HUES64 (cell line): ENCODE results near the gene IGF2BP1.
"Not testable (repeated sequence)": the region's sequence is repeated elsewhere in the genome, so short reads cannot be mapped to it uniquely, and the experiment has no call there.

ENCODE experiments used
- H3K27ac ChIP-seq: 2 replicates; pipeline ENCODE4 v1.7.0; 2013; ENCODE audit warnings: low read depth, low read length, inconsistent platforms
- H3K27me3 ChIP-seq: 2 replicates; pipeline ENCODE4 v1.6.1; 2013; ENCODE audit warnings: mild to moderate bottlenecking, low read length; ENCODE audit not compliant: insufficient read depth
- H3K36me3 ChIP-seq: 2 replicates; pipeline ENCODE4 v1.6.1; 2013; ENCODE audit warnings: mild to moderate bottlenecking, low read length; ENCODE audit not compliant: insufficient read depth
- H3K4me1 ChIP-seq: 2 replicates; pipeline ENCODE4 v1.6.1; 2013; ENCODE audit warnings: mild to moderate bottlenecking, low read length, moderate library complexity; ENCODE audit not compliant: insufficient read depth
- H3K4me3 ChIP-seq: 2 replicates; pipeline ENCODE4 v1.5.1; 2013; ENCODE audit warnings: mild to moderate bottlenecking, low read length, moderate library complexity
- H3K9ac ChIP-seq: 2 replicates; pipeline ENCODE4 v1.6.1; 2013; ENCODE audit warnings: mild to moderate bottlenecking, low read depth, low read length
- H3K9me3 ChIP-seq: 2 replicates; pipeline ENCODE4 v1.6.1; 2013; ENCODE audit warnings: low read depth, low read length; ENCODE audit not compliant: insufficient read depth
- WGBS: fragments of 150-250, 120-280 bp; methylation state at CpG from one replicate; pipeline ENCODE4 v1.1.7; 2013; ENCODE audit warnings: missing lambda C conversion rate; 5-methylcytosine and 5-hydroxymethylcytosine counted together

The IGF2BP1 gene

DNA sequence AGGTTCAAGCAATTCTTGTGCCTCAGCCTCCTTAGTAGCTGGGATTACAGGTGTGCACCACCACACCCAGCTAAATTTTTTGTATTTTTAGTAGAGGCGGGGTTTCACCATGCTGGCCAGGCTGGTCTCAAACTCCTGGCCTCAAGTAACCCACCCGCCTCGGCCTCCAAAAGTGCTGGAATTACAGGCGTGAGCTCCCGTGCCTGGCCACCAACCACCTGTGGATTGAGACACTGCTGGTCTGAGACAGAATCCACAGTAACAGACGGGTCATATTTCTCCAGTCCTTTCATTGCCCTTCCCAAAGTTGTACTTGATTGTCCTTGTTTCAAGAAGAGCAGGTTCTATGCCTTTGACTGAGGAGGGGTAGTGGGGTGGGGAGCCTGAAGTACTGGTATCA lies 42.3 kb downstream of the IGF2BP1 start:
- not testable (repeated sequence) for H3K27me3 ChIP-seq, H3K27ac ChIP-seq, H3K9ac ChIP-seq, H3K4me3 ChIP-seq, H3K9me3 ChIP-seq, H3K4me1 ChIP-seq
- H3K36me3 ChIP-seq: peaks cover 94% of the 10 kb centered on the region
- 96% methylated on average over 6 of the region's 6 CpGs for WGBS

DNA sequence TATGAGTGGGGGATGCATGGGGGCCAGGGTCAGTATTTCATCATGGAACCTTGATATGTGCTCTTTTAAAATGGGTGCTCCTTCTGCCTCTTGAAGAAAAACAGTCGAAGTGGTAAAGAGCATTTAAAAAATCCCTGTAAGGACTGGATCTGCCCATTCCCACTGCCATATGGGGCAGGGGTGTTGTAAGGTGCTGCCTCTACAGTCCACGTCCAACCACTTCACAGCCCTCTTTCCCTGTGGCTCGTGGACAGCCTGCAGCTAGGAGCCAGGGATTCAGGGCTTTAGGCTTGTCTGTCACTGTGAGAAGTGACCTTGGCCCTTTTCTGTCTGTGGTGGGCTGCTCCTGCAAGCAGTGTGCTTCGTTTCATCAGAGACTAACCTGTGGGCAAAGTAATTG lies 44.3 kb downstream of the IGF2BP1 start:
- H3K9ac ChIP-seq: no peak overlapping the region
- H3K4me3 ChIP-seq: no peak overlapping the region
- no peak overlapping the region for H3K27ac ChIP-seq
- WGBS: 96% methylated on average over 4 of the region's 4 CpGs
- H3K36me3 ChIP-seq: peaks cover 99% of the 10 kb centered on the region
- no peaks in the 10 kb centered on the region for H3K27me3 ChIP-seq
- no peaks in the 10 kb centered on the region for H3K4me1 ChIP-seq
- no peaks in the 10 kb centered on the region for H3K9me3 ChIP-seq

DNA sequence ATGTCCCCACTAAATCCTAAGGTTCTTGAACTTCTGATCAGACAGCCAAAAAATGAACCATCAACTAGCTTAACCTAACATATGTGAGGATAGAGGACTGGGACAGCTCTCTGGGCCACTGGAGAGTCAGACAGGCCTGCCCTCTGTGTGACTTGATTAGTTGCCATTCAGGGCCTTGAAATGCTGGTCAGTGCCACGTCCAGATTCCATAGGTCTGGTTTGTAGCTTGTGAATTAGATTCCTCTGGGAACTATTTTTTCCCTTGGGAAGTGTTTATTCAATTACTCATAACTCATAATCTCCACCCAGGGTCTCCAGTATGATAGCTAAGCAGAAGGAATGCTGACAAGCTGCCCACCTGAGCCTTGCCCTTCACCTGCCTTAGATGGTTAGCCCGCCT lies 48.2 kb downstream of the IGF2BP1 start:
- WGBS: 96% methylated on average over 2 of the region's 2 CpGs

DNA sequence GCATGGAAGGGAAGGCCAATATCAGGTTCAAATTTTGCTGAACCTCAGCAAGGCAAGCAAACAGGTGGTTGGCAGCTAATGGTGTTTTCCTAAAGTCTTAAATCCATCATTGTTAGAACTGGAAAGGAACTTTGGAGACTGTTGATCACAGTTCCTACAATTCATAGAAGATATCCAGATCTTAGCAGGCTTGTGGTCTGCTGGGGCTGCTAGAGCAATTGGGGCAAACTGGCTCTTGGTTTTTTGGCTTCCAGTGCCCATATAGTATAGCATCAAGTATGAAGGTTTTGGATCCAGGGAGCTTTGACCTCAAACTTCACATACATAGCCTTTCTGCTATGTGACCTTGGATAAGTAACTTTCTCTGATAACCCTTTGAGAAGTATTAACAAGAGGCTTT lies 49.7 kb downstream of the IGF2BP1 start:
- H3K9me3 ChIP-seq: no peaks in the 10 kb centered on the region
- no peaks in the 10 kb centered on the region for H3K27me3 ChIP-seq
- H3K4me3 ChIP-seq: no peak overlapping the region
- H3K9ac ChIP-seq: no peak overlapping the region
- H3K4me1 ChIP-seq: peaks cover 12% of the 10 kb centered on the region; the same call in 1 of the 2 replicates
- H3K27ac ChIP-seq: no peak overlapping the region
- peaks cover 100% of the 10 kb centered on the region for H3K36me3 ChIP-seq

More for the DNA sequence above, 48.2 kb downstream of the IGF2BP1 start:
- H3K9ac ChIP-seq: no peak overlapping the region
- peaks cover 100% of the 10 kb centered on the region for H3K36me3 ChIP-seq
- H3K4me1 ChIP-seq: no peaks in the 10 kb centered on the region
- no peaks in the 10 kb centered on the region for H3K9me3 ChIP-seq
- no peaks in the 10 kb centered on the region for H3K27me3 ChIP-seq
- H3K4me3 ChIP-seq: no peak overlapping the region
- no peak overlapping the region for H3K27ac ChIP-seq

DNA sequence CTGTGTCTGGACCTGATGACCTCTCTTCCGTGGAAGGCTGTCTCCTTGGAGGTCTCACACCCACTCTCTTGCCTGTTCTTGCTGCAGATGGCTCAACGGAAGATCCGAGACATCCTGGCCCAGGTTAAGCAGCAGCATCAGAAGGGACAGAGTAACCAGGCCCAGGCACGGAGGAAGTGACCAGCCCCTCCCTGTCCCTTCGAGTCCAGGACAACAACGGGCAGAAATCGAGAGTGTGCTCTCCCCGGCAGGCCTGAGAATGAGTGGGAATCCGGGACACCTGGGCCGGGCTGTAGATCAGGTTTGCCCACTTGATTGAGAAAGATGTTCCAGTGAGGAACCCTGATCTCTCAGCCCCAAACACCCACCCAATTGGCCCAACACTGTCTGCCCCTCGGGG lies 52.1 kb downstream of the IGF2BP1 start:
- WGBS: 95% methylated on average over 11 of the region's 11 CpGs
- H3K4me1 ChIP-seq: peaks cover 35% of the 10 kb centered on the region
- no peak overlapping the region for H3K9ac ChIP-seq
- no peaks in the 10 kb centered on the region for H3K27me3 ChIP-seq
- H3K4me3 ChIP-seq: no peak overlapping the region
- H3K36me3 ChIP-seq: peaks cover 100% of the 10 kb centered on the region
- H3K27ac ChIP-seq: no peak overlapping the region
- no peaks in the 10 kb centered on the region for H3K9me3 ChIP-seq

DNA sequence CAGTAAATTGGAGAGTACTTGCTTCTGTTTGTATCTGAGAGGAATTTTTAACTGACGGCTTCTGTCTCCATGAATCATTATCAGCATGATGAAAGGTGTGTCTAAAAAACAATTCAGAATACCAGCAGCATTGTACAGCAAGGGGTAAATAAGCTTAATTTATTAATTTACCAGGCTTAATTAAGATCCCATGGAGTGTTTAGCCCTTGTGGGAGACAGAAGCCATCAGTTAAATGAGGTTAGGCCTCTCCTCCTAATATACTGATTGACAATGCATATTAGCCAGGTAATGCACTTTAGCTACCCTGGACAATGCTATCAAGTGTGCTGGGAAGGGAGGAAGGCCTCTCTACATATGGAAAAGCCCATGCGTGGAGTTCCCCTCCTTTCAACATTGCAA lies 53.4 kb downstream of the IGF2BP1 start:
- H3K27me3 ChIP-seq: no peaks in the 10 kb centered on the region
- H3K4me3 ChIP-seq: no peak overlapping the region
- peaks cover 47% of the 10 kb centered on the region for H3K4me1 ChIP-seq
- peaks cover 93% of the 10 kb centered on the region for H3K36me3 ChIP-seq
- 98% methylated on average over 2 of the region's 2 CpGs for WGBS
- no peaks in the 10 kb centered on the region for H3K9me3 ChIP-seq
- H3K9ac ChIP-seq: no peak overlapping the region
- H3K27ac ChIP-seq: no peak overlapping the region

DNA sequence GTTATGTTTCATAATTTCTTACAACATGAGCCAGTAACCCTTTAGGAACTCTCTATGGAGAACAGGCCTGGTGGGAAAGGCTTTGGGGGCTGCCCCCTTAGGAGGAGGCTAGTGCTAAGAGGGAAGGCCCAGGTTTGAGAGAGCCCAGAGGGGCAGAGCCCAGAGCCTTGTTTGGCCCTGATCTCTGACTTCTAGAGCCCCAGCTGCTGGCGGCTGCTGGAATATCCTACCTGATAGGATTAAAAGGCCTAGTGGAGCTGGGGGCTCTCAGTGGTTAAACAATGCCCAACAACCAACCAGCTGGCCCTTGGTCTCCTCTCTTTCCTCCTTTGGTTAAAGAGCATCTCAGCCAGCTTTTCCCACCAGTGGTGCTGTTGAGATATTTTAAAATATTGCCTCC lies 54.1 kb downstream of the IGF2BP1 start:
- Histone ChIP-seq H3K27me3 (no peaks in the 10 kb centered on the region), H3K4me1 (peaks cover 54% of the 10 kb centered on the region), H3K9ac (no peak overlapping the region), H3K4me3 (no peak overlapping the region), H3K27ac (no peak overlapping the region), H3K9me3 (no peaks in the 10 kb centered on the region), H3K36me3 (peaks cover 92% of the 10 kb centered on the region)
- WGBS: 89% methylated on average over 1 of the region's 1 CpG

DNA sequence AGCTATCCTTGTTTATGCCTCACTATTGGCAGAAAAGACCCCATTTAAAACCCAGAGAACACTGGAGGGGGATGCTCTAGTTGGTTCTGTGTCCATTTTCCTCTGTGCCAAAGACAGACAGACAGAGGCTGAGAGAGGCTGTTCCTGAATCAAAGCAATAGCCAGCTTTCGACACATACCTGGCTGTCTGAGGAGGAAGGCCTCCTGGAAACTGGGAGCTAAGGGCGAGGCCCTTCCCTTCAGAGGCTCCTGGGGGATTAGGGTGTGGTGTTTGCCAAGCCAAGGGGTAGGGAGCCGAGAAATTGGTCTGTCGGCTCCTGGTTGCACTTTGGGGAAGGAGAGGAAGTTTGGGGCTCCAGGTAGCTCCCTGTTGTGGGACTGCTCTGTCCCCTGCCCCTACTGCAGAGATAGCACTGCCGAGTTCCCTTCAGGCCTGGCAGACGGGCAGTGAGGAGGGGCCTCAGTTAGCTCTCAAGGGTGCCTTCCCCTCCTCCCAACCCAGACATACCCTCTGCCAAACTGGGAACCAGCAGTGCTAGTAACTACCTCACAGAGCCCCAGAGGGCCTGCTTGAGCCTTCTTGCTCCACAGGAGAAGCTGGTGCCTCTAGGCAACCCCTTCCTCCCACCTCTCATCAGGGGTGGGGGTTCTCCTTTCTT lies 56.1 kb downstream of the IGF2BP1 start:
- H3K36me3 ChIP-seq: peaks cover 75% of the 10 kb centered on the region
- 83% methylated on average over 6 of the region's 6 CpGs for WGBS

DNA sequence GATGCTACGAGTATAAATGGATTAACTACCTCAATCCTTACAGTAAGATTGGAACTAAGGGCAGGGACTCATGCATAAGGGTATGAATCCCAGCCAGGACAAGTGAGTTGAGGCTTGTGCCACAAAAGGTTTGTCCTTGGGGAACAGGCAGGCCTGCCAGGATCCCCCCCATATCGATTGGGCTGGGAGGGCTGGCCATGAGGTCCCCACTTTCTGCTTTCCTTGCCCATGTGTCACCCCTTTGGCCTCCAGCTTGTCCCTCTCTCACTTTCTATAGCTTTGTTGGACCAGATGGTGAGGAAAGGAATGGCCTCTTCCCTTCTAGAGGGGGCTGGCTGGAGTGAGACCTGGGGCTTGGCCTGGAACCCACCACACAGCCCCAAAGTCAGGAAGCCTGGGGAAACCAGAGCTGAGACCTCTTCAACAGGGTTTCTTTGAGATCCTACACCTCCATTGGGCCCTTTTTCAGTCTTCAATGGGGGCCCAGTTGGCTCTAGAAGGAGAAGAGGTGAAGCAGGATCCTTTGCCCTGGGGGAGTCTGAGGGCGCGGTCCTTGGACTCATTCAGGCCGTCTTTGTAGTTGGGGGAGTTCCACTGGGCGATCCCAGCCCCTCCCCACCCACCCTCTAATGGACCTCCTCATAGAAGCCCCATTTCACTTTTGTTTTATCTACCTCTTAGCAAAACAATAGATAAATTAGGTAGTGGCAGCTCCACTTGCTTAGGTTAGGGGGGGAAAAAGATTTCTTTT lies 57.3 kb downstream of the IGF2BP1 start:
- peak overlapping the region; percentile 78; the same call in 1 of the 2 replicates for H3K27ac ChIP-seq
- H3K9ac ChIP-seq: no peak overlapping the region
- peaks cover 63% of the 10 kb centered on the region for H3K36me3 ChIP-seq
- no peaks in the 10 kb centered on the region for H3K27me3 ChIP-seq
- no peaks in the 10 kb centered on the region for H3K9me3 ChIP-seq
- no peak overlapping the region for H3K4me3 ChIP-seq
- peaks cover 56% of the 10 kb centered on the region for H3K4me1 ChIP-seq
- WGBS: 96% methylated on average over 2 of the region's 6 CpGs

More for the DNA sequence above, 56.1 kb downstream of the IGF2BP1 start:
- Histone ChIP-seq H3K27me3 (no peaks in the 10 kb centered on the region), H3K9me3 (no peaks in the 10 kb centered on the region), H3K27ac (peak overlapping the region; percentile 9; the same call in 1 of the 2 replicates), H3K9ac (no peak overlapping the region), H3K4me3 (no peak overlapping the region), H3K4me1 (peaks cover 56% of the 10 kb centered on the region)

DNA sequence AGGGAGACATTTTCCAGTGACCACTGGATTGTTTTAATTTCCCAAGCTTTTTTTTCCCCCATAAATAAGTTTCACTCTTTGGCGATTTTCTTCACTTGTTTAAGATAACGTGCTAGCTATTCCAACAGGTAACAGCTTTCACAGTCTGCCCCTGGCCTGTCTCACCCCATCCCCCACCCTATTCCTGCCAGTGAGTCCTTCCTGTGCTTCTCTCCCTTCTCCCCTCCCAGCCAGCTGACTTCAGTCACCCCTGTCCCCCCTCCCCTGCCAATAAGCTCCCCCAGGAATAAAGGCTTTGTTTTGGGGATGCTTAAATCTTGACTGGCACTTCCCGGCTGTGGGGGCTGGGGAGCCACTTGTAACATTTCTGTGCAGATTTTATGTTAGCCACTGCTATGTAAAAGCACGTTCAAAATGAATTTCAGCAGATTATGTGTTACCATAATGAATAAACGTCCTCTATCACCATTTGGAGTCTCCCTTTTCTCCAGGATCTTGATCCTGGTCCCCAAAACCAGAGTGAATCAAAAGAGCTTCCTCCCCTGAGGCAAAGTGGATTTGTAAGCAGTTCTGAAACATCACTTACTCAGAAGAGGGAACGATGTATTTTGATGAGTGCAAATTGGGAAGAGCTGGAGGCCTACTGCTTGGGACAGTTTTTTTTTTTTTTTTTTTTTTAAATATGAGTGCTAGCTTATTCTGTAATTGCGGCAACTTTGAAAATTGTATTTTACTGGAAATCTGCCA lies 58.2 kb downstream of the IGF2BP1 start:
- Histone ChIP-seq H3K9me3 (no peaks in the 10 kb centered on the region), H3K27me3 (no peaks in the 10 kb centered on the region), H3K27ac (peak overlapping the region; percentile 54; the same call in 1 of the 2 replicates), H3K4me3 (no peak overlapping the region), H3K36me3 (peaks cover 55% of the 10 kb centered on the region), H3K9ac (no peak overlapping the region), H3K4me1 (peaks cover 56% of the 10 kb centered on the region)
- 65% methylated on average over 7 of the region's 7 CpGs for WGBS

DNA sequence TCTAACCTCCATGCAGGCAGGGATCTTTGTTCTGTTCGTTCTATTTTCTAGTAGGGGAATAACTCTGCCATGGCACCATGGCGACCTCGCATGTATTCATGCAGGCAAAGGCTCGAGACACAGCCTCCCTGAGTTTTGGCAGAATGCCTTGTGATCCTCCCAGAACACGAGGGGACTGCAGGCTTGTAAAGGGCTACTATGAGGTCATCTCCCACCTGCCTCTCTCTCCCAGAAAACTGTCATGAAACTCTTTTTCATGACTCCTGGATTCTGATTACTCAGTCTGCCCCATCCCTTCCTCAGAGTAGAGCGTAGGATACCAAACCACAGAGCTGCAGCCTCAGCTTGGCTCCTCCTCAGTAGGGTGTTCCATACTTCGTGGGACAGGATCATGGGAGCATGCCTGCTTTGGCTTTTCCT lies 64.3 kb downstream of the IGF2BP1 start:
- peaks cover under 1% of the 10 kb centered on the region; the same call in 1 of the 2 replicates for H3K36me3 ChIP-seq
- H3K9ac ChIP-seq: no peak overlapping the region
- H3K4me1 ChIP-seq: no peaks in the 10 kb centered on the region
- no peaks in the 10 kb centered on the region for H3K9me3 ChIP-seq
- no peaks in the 10 kb centered on the region for H3K27me3 ChIP-seq
- H3K27ac ChIP-seq: no peak overlapping the region
- H3K4me3 ChIP-seq: no peak overlapping the region
- WGBS: 76% methylated on average over 7 of the region's 7 CpGs
